WTC11 (cell line): Measurements from ENCODE around the gene MEGF8. TPM values are rescaled to one million over a fixed set of nuclear protein-coding genes. Genes with fewer than 3 reads are reported as not detected.

Experiments used
- ATAC-seq: fragments of 200-7000 bp; cut with Tn5 transposase; 2 replicates; pipeline ENCODE4 v1.10.0; 2021; ENCODE audit warnings: mild to moderate bottlenecking, moderate library complexity
- CTCF ChIA-PET: fragments of 300-600 bp; sonication (Branson Sonifier 250); formaldehyde crosslinking; loops from one replicate; lab custom pipeline; 2021; ENCODE audit warnings: antibody characterized with exemption; lab: Charles Lee
- POLR2A ChIA-PET: fragments of 350-600 bp; sonication (Branson Sonifier 250); formaldehyde crosslinking; loops from one replicate; lab custom pipeline; 2021; ENCODE audit warnings: antibody characterized with exemption; lab: Charles Lee
- DNase-seq: peaks from one replicate; pipeline ENCODE4 v3.0.0; 2021; ENCODE audit warnings: low spot score
- H3K27ac Mint-ChIP-seq: 2 replicates; pipeline ENCODE4 v1.8.0; 2021; ENCODE audit warnings: mixed read lengths
- H3K27me3 Mint-ChIP-seq: 2 replicates; pipeline ENCODE4 v1.8.0; 2021; ENCODE audit warnings: low read depth, mild to moderate bottlenecking, moderate library complexity, mixed read lengths
- H3K36me3 Mint-ChIP-seq: 2 replicates; pipeline ENCODE4 v1.8.0; 2021; ENCODE audit warnings: mixed read lengths
- H3K4me1 Mint-ChIP-seq: 2 replicates; pipeline ENCODE4 v1.8.0; 2022; ENCODE audit warnings: mixed read lengths
- H3K4me3 Mint-ChIP-seq: 2 replicates; pipeline ENCODE4 v1.8.0; 2021; ENCODE audit warnings: mild to moderate bottlenecking, moderate library complexity, mixed read lengths
- H3K9me3 Mint-ChIP-seq: 2 replicates; pipeline ENCODE4 v1.8.0; 2021; ENCODE audit warnings: mixed read lengths
- AFF4 ChIP-seq: sonication (generic); formaldehyde crosslinking; IDR thresholded peaks from 2 replicates; pipeline ENCODE4 v1.8.1; 2023; ENCODE audit warnings: mild to moderate bottlenecking, missing genetic modification reagents, borderline replicate concordance
- CBFB ChIP-seq: sonication (generic); formaldehyde crosslinking; IDR thresholded peaks from 2 replicates; pipeline ENCODE4 v1.8.1; 2022; ENCODE audit warnings: mild to moderate bottlenecking, low read depth, missing genetic modification reagents
- CREB1 ChIP-seq: sonication (generic); formaldehyde crosslinking; IDR thresholded peaks from 2 replicates; pipeline ENCODE4 v1.8.0; 2023; ENCODE audit warnings: mild to moderate bottlenecking, missing genetic modification reagents
- ELF4 ChIP-seq: sonication (generic); formaldehyde crosslinking; IDR thresholded peaks from 2 replicates; pipeline ENCODE4 v1.8.1; 2022; ENCODE audit warnings: low read depth, mild to moderate bottlenecking, moderate library complexity, missing genetic modification reagents
- FOXJ3 ChIP-seq: sonication (generic); formaldehyde crosslinking; IDR thresholded peaks from 2 replicates; pipeline ENCODE4 v1.9.0; 2021; ENCODE audit warnings: missing genetic modification reagents, mild to moderate bottlenecking, borderline replicate concordance
- FOXP4 ChIP-seq: sonication (generic); formaldehyde crosslinking; IDR thresholded peaks from 2 replicates; pipeline ENCODE4 v1.8.0; 2022; ENCODE audit warnings: mild to moderate bottlenecking, missing genetic modification reagents
- GRHL2 ChIP-seq: fragments of 250-450 bp; sonication (Bioruptor Pico); IDR thresholded peaks from 2 replicates; pipeline ENCODE4 v1.8.0; 2022; ENCODE audit warnings: mild to moderate bottlenecking, moderate library complexity; ENCODE audit not compliant: insufficient replicate concordance, severe bottlenecking
- GTF2I ChIP-seq: fragments of 250-450 bp; sonication (Bioruptor Pico); conservative IDR thresholded peaks from 2 replicates; pipeline ENCODE4 v1.4.0; 2021; ENCODE audit warnings: mild to moderate bottlenecking
- HMGA2 ChIP-seq: fragments of 250-450 bp; sonication (Bioruptor Pico); IDR thresholded peaks from 2 replicates; pipeline ENCODE4 v1.4.0; 2021; ENCODE audit warnings: mild to moderate bottlenecking, moderate library complexity
- IRF2 ChIP-seq: sonication (generic); formaldehyde crosslinking; IDR thresholded peaks from 2 replicates; pipeline ENCODE4 v1.8.0; 2022; ENCODE audit warnings: low read depth, missing genetic modification reagents, borderline replicate concordance
- MXD4 ChIP-seq: fragments of 250-450 bp; sonication (Bioruptor Pico); IDR thresholded peaks from 2 replicates; pipeline ENCODE4 v1.8.0; 2021; ENCODE audit warnings: mild to moderate bottlenecking, moderate library complexity, borderline replicate concordance
- PRRX2 ChIP-seq: fragments of 250-450 bp; sonication (Bioruptor Pico); IDR thresholded peaks from 2 replicates; pipeline ENCODE4 v1.8.0; 2021; ENCODE audit warnings: mild to moderate bottlenecking
- SMAD4 ChIP-seq: sonication (generic); formaldehyde crosslinking; IDR thresholded peaks from 2 replicates; pipeline ENCODE4 v1.8.0; 2022; ENCODE audit warnings: mild to moderate bottlenecking, missing genetic modification reagents
- SP1 ChIP-seq: sonication (generic); formaldehyde crosslinking; conservative IDR thresholded peaks from 2 replicates; pipeline ENCODE4 v1.8.1; 2022; ENCODE audit warnings: missing genetic modification reagents
- ZMAT4 ChIP-seq: fragments of 250-450 bp; sonication (Bioruptor Pico); IDR thresholded peaks from 2 replicates; pipeline ENCODE4 v1.9.0; 2021; ENCODE audit warnings: mild to moderate bottlenecking
- ZNF121 ChIP-seq: sonication (generic); formaldehyde crosslinking; IDR thresholded peaks from 2 replicates; pipeline ENCODE4 v1.8.0; 2023; ENCODE audit warnings: missing genetic modification reagents
- ZNF219 ChIP-seq: sonication (generic); formaldehyde crosslinking; IDR thresholded peaks from 2 replicates; pipeline ENCODE4 v1.8.0; 2023; ENCODE audit warnings: missing genetic modification reagents, mild to moderate bottlenecking, borderline replicate concordance
- total RNA-seq: library from RNA; stranded (reverse); gene quantifications from 3 replicates; pipeline ENCODE4 v1.2.3, GENCODE V29; 2021
- TF ChIP-seq, protein P1 (sequence below): sonication (generic); formaldehyde crosslinking; IDR thresholded peaks from 2 replicates; pipeline ENCODE4 v1.8.1; 2023; ENCODE audit warnings: mild to moderate bottlenecking, missing genetic modification reagents
- TF ChIP-seq, protein P2 (sequence below): fragments of 250-450 bp; sonication (Bioruptor Pico); conservative IDR thresholded peaks from 2 replicates; pipeline ENCODE4 v1.9.0; 2021; ENCODE audit warnings: mild to moderate bottlenecking

The MEGF8 gene
- total RNA-seq, 1 experiment from 2014 or later: 42.1 TPM

DNA sequence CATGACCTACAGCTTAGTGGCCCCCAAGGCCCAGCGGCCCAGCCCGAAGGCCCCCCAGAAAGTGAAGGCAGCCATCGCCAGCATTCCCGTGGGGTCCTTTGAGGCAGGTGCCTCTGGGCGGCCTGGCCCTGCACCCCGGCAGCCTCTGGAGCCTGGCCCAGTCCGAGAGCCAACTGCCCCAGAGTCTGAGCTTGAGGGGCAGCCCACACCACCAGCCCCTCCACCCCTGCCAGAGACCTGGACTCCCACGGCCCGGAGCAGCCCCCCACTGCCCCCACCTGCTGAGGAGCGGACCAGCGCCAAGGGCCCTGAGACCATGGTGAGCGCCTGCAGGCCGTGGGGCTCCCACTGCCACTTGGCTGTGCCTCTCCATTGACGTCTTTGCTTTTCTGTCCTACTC is 32.5 kb upstream of the MEGF8 start:
- Mint-ChIP-seq H3K4me3 (no peak overlapping the region), H3K27me3 (no peaks in the 10 kb centered on the region), H3K4me1 (peaks cover 15% of the 10 kb centered on the region), H3K9me3 (no peaks in the 10 kb centered on the region), H3K36me3 (peaks cover 27% of the 10 kb centered on the region), H3K27ac (no peak overlapping the region; the same call in 1 of the 2 replicates)
- ATAC-seq (no peak), DNase-seq (no peak)
- CTCF ChIA-PET: interaction anchor here (0.6 to 1.0 kb wide), 6 partner anchors 8 to 74 kb away, joined by 3 to 5 read pairs (median 3); partner anchors contain the start of gene PRR19
- POLR2A ChIA-PET: interaction anchor here (0.6 kb wide), 1 partner anchor 52 kb away, joined by 3 read pairs; no protein-coding TSS in a partner anchor
- TF ChIP-seq ZMAT4 (CRISPR knock-in tag): no peak
- no peak for TF ChIP-seq FOXJ3 (CRISPR knock-in tag)
- TF ChIP-seq ZNF121: no peak
- no peak for TF ChIP-seq AFF4
- no peak for TF ChIP-seq SMAD4
- TF ChIP-seq GTF2I (CRISPR knock-in tag): no peak
- no peak for TF ChIP-seq GRHL2 (CRISPR knock-in tag)
- TF ChIP-seq CBFB (CRISPR knock-in tag): no peak
- no peak for TF ChIP-seq ZNF219 (CRISPR knock-in tag)
- no peak for TF ChIP-seq IRF2 (CRISPR knock-in tag)
- TF ChIP-seq, protein P1, sequence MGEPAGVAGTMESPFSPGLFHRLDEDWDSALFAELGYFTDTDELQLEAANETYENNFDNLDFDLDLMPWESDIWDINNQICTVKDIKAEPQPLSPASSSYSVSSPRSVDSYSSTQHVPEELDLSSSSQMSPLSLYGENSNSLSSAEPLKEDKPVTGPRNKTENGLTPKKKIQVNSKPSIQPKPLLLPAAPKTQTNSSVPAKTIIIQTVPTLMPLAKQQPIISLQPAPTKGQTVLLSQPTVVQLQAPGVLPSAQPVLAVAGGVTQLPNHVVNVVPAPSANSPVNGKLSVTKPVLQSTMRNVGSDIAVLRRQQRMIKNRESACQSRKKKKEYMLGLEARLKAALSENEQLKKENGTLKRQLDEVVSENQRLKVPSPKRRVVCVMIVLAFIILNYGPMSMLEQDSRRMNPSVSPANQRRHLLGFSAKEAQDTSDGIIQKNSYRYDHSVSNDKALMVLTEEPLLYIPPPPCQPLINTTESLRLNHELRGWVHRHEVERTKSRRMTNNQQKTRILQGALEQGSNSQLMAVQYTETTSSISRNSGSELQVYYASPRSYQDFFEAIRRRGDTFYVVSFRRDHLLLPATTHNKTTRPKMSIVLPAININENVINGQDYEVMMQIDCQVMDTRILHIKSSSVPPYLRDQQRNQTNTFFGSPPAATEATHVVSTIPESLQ (CRISPR knock-in tag): no peak
- no peak for TF ChIP-seq FOXP4 (CRISPR knock-in tag)
- no peak for TF ChIP-seq ELF4
- no peak for TF ChIP-seq CREB1 (CRISPR knock-in tag)
- no peak for TF ChIP-seq PRRX2
- no peak for TF ChIP-seq HMGA2 (CRISPR knock-in tag)
- TF ChIP-seq, protein P2, sequence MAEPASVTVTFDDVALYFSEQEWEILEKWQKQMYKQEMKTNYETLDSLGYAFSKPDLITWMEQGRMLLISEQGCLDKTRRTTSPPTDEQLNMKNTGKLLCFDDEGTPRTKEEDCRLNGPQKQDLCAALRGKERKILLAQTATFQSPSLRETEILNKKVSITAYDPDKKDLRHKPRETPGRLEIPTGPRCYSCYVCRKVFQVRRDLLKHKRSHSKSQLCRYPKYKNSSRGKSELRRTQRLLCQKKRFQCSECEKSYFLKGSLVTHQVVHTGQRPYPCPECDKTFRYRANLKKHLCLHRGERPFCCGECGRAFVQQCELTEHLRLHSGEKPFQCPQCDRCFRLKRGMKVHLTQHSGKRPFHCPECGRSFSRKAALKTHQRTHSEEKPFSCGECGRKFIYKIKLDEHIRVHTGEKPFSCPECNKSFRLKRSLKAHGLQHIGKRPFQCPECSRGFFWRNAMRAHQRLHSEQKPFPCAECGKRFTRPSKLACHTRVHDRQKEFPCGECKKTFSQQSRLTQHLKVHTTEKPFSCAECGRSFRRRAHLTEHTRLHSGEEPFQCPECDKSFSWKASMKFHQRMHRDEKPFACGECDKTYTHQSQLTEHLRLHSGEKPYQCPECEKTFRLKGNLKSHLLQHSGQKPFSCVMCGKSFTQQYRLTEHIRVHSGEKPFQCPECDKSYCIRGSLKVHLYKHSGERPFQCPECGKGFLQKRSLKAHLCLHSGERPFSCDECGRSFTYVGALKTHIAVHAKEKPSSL (CRISPR knock-in tag): no peak
- no peak for TF ChIP-seq SP1 (CRISPR knock-in tag)
- no peak for TF ChIP-seq MXD4
